Stimulated activated CD4-positive, alpha-beta T cell treated with anti-CD3 and anti-CD28 coated beads, TNF-alpha, amount 100 ng/mL, for 1 hour (primary cell): ENCODE measurements around the gene VAPB.
"Not testable (repeated sequence)": the region's sequence is repeated elsewhere in the genome, so short reads cannot be mapped to it uniquely, and the experiment has no call there.

Source experiments
- DNase-seq, 3 donors: peaks; one replicate each; pipeline ENCODE4 v3.0.0-alpha.2; 2020; ENCODE audit warnings: low read depth in 3 of 3, low spot score in 1 of 3

Gene VAPB, protein sequence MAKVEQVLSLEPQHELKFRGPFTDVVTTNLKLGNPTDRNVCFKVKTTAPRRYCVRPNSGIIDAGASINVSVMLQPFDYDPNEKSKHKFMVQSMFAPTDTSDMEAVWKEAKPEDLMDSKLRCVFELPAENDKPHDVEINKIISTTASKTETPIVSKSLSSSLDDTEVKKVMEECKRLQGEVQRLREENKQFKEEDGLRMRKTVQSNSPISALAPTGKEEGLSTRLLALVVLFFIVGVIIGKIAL

DNA sequence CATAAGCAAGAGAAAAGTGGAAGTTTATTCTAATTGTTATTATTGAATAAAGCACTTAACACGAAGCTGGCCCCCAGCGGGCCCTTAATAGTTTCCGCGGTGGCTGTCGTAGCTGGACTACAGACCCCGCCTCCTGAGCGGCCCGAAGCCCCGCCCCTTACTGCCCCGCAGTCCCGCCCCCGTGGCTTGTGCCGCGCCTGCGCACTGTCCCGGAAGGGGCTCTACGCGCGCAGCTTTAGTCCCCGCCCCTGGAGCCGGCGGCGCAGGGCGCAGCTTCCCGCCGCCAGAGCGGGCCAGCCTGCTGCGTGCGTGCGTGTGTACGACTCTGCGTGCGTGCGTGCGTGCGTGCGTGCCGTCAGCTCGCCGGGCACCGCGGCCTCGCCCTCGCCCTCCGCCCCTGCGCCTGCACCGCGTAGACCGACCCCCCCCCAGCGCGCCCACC, at the start of gene VAPB:
Gene VAPB (plus strand): TSS at position 348 of the 442 bp plus-strand sequence. CDS start 231 bp downstream, outside the sequence.
- peak; percentile 93 to 97 (median 97) for DNase-seq

DNA sequence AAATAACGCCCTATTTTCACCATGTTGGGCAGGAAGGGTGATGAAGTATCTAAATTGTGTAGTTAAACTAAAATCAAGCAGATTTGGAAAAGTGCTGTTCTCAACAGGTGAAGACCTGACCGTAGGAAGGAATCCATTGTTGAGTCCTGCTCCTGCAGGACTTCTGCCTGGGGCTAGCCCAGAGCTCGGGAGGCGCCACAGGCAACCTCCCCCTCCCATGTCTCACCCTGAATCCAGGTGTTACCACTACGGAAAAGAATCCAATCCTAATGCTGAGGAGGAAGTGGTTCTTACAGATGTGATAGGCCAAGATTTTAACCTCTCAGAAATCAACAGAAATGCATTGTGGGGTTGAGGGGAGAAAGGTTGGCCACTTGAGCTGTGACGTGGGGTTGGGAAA, 49.3 kb upstream of the VAPB start:
- DNase-seq: no peak

DNA sequence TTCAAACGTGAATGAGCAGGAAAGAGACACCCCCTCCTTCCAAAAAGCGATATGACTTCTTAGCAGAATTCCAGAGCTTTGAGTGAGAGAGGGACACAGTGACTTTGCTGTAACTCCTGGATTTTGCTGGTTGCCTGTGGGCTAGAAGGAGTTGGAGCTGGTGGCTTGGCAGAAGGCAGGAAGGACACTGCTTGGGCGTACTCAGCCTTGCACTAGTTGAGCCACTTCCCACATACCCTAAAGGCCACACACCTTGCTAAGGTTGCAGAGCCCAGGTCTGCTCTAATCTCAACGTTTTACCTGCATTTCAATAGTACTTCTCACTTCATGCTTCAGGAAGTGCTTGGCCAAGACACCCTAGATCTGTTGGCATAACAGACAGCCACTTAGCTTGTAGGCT, 48.9 kb upstream of the VAPB start:
- DNase-seq: no peak

DNA sequence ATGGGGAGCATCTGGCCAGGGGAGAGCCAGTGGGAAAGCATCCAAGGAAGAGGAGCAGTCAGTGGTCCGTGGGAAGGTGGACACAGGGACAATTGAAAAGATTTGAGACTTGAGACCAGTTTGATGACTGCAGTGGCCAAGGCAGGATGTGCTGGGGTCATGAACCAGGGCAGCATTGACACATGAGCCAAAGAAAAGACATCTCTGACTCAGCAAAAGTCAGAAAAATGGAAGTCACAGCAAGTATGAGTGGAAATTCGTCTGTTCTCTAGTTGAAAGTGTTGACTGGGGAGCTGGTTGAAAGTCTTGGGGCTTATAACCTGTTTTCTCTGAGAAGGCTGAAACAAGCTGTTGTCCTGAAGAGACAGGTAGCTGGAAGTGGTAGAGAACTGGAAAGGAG, 48.2 kb upstream of the VAPB start:
- DNase-seq: no peak

DNA sequence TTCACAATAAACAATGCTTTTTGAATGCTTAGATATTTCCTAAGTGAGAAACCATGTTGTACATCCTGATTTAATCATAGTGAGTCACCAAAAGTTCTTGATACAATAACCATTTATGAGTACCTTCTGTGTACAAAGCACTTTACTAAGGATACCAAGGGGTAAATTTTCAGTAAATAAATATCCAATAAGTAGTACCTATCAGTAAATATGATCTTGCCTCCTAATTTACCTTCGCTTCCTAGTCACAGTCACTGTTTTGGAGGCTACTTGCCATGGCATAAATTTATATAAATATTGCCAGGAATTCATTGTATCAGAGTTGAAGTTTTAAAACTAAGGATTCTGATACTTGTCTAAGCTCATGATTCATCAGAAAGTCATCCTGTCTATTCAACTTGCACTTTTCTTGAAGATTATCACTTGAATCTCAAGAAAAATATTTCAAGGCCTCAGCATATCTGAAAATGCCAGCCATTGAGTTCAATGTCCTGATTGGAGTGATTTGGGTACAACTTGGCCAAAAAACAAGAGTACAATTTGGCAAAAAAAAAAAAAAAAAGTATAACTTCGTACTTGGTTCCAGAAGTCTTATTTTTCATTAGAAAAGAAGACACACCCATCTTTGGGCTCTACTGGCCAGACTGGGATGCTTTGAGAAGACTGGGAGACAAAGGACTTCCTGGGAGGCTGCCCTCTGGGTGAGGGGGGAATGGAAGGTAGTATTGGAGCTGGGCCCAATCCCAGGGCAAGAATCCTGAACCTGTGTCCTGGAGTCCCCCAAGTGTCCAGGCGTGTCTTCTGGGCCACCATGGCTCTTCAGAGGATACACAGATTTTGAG, 46.7 kb upstream of the VAPB start:
- no peak for DNase-seq

DNA sequence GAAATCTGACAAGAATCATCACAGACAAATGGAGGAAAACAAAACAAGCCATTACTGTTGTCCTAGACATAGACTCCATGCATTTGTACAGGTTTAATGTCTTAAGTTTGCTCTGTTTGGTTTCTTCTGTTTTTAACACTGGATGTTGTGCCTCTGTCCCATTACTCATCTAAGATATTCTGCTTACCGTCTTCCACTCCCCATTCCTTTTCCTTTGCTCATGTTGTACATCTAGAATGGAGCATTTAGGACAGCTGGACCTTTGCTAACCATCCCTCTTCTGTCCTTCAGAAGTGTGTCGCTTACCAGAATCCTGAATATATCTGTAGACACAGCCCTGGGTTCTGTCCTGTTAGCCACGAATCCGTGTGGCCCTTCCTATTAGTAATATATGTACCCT, 44.3 kb upstream of the VAPB start:
- no peak for DNase-seq

DNA sequence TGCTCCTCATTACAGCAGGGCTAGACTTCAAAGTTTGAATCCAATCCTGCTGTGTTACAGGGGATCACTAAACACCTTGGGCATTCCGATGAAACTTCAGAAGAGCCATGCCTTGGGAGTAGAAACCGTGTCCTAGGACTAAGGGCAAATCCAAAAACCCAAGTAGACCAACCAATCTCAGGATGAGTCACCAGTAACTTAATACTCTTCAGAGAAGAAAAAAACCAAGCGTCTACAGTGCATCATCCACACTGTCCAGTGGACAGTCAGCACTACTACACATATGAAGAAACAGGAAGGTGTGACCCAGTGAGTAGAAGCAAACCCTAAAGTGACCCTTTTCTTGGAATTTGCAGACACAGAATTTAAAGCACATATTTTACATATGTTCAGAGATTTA, 39.5 kb upstream of the VAPB start:
- no peak for DNase-seq

DNA sequence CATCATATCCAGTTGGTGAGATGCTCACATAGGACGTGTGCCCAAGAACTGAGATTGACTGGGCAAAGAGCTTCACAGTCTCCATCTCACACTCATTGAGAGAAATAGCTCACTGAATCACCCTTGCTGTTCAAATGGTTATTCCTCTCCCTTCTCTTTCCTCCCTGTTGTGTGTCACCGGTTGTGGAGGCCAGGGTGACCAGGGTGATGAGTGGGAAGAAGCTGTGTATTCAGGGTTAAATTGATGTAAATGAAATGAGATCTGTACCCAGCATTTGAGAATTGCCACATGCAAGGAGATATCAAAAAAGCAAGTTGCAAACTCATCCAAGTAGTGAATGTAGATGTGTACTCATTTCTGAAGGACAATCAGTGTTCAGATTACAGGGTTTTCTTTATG, 36.6 kb upstream of the VAPB start:
- no peak for DNase-seq

DNA sequence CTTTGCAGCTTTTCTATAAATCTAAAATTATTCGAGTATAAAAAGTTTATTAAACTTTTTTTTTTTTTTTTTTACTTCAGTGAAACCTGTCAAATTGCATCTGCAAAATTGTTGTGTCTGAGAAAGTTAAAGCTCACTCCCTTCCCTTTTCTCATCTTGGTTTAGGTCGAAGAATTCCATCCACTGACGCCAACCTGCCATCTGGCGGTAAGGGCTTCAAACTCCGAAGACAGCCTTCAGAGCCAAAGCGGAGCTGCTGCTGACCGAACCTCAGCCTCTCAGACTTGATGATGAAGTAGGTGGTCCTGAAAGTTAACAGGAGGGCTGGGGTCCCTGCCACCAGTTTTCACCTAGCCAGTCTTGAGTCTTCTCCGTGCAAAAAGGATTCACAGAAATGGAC, 29.6 kb upstream of the VAPB start:
- no peak for DNase-seq

DNA sequence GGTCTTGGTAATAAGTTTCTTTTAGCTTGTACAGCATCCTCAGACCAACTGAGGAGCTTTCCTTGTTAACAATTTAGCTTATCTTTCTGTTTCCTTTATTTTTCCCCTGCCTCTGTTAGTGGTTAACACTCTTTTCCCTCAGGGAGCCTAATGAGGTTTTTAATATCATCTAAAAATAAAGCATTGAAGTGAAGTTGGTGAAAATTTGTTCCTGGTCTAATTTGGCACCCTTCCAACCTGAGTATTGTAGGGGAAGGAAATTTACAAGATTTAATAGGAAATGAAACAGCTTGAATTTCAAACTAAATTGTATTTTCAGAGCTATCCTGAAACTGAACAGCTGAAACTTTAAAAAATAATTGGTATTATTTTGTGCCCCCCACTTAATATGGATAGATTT, 28.1 kb upstream of the VAPB start:
- DNase-seq: no peak

DNA sequence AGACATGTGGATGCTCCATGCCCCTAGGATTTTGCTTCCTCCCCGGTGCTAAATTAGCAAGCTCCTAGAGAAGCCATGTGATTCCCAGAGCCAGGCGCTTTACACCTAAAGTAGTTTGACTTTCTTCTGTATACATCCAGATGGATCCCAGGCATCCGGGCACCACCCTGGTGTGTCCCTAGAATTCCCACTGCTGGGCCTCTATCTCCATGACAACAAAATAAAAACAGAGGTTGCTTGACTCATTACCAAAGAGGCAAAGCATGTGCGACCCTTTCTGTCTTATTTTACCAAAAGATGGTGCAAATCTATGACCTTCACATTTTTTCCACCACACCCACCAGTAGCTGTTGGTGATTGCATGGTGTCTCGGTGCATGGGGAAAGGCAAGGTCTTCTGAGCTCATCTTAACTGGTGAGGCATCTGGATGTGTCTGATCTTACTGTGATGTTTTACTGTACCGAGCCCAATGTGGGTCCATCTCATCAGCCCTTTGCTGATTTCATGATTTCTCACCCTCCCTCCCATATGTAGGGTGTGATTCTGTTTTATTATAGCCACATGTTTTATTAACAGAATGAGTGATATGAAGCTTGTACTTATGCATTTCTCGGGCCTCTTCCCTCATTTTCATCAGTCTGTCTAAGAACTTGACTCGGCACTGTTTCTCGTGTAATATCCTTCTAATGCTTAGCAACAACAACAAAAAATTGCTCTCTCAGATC, 27.4 kb upstream of the VAPB start:
- no peak for DNase-seq

DNA sequence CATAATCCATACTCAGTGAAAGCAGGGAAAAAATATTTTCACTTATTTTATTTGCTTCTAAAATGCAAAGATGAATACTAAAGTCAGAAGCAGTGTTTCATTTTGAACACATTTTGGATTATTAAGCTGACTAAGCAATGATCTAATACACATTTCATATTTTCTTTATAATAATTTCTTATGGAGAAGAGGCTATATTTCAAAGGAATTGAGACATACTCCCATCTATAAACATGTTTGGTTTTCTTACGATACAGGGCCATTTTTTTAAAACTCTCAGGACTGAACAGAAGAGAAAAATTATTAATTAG, 26.9 kb upstream of the VAPB start:
- DNase-seq: no peak

DNA sequence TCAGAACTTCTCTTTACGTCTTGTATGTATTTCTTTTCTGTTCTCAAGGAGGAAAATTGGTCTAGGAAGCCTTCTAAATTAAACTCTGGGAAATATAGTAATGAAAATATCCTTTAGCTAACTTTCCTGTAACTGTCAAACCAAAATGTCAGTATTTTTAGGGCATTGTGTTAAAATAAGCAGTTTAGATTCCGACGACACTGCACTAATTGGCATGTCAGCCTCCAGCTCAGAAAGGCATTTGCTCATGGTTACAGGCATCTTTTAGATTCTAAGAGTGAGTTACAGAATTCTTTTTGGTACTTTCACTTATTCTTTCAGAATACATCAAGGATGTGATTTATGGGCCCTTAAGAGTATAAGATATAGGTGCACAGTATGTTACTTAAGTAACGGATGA, 26.1 kb upstream of the VAPB start:
- no peak for DNase-seq

DNA sequence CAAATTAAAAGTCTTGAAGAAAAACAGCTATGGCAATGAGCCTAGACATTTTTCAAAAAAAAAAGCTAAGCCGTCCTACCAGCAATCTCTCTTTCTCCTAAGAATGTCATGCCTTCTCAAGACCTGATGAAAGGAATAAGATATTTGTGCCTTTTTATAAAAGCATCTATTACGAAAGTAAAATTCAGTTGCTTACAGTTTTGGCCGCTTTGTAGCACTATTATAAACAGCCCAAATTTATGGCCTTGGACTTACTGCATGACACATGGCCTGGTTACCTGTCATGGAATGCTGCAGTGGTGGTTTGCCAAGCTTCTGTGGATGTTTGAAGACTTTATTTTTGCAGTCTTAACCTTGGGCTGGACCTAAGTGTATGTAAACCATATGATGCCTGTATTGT, 22.2 kb upstream of the VAPB start:
- no peak for DNase-seq

DNA sequence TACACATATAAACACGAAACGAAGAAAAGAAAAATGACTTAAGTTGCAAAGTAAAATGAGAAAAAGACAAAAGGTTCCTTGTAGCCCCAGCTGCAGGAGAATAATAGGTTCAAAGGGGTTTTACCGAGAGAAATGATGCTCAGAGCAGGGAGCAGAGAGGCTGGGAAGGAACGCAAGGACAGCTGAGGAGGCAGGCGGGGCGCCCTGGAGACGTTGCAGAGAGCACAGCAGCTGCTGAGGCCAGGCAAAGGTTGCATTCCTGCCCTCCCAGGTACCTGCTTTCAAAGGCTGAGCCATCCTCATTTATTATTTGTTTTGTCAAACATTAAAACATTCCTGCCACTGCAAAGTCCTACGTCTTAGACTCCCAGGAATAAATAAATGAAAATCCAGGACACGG, 16.2 kb upstream of the VAPB start:
- no peak for DNase-seq

DNA sequence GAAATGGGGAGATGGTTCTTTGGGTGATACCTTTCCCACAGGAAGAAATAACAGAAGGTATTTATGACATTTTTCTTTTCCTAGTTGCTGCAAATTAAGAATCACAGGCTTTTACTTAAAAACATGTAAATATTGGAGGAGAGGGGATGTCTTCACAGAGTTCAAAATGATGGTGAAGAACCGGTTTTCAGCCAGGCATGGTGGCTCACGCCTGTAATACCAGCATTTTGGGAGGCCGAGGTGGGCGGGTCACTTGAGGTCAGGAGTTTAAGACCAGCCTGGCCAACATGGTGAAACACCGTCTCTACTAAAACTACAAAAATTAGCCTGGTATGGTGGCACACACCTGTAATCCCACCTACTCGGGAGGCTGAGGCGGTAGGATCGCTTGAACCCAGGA, 15.7 kb upstream of the VAPB start:
- not testable (repeated sequence) for DNase-seq

DNA sequence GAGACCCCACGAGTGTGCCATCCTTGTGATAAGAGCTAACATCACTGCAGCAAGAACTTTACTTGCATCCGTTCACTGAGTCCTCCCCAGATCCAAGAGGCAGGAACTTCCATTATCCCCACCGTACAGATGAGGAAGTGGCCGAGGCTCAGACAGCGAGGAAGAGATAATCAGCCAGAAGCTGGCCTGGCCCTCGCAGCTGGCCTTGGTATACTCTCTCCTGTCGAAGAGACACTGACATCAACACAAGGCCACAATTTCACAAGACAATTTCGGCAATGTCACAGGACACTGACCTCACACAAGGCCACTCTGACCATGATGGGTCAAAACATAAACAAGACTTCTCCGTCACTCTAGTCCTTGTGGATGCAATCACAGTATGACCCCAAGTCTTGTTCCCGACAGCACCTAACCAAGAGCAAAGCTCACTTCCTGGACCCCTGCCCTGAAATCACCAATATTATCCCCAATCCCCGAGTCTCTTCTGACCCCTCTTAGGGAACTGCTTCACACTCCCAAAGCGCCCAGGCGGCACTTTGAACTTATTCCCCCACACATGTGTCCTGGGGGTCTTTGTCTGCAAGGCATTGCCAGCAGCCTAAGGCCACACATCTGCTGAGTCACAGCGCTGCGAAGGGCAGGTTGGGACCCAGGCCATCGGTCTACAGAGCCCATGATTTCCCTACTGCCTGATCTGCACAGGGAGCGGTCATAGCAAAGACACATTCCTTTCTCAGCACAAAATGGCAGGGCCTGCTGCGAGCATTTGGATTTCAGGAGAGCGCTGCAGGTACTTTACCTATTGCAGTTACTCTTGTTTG, 14.8 kb upstream of the VAPB start:
- no peak for DNase-seq

DNA sequence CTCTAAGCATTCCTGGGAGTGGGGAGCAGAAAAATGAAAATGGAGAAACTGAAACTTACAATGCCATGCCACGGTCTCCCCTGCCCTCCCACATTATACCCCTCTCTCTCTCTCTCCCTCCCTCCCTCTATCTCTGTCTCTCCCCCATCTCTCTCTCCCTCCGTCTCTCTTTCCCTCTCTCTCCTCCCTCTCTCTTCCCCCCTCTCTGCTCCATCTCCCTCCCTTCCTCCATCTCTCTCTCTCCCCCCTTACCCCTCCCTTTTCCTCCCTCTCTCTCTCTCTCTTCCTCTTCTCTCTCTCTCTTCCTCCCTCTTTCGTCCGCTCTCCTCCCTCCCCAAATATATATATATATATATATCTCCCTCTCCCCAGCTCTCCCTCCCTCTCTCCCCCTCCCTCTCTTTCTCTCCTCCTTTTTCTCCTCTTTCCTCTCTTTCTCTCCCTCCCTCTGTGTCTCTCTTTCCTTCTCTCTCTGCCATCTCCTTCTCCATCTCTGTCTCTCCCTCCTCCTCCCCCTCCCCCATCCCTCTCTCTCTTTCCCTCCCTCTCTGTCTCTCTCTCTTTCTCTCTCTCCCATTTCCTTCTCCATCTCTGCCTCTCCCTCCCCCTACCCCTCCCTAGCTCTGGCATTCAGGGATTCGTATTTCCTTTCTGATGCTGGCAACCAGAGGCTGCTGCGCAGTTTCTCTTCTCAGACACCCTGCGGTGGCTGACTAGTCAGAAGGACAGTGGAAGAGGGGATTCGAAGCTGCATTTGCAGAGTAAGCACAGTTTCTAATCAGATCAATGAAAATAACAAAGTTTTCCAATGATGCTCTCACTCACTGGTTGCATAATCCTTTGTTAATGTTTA, 13.9 kb upstream of the VAPB start:
- no peak for DNase-seq

DNA sequence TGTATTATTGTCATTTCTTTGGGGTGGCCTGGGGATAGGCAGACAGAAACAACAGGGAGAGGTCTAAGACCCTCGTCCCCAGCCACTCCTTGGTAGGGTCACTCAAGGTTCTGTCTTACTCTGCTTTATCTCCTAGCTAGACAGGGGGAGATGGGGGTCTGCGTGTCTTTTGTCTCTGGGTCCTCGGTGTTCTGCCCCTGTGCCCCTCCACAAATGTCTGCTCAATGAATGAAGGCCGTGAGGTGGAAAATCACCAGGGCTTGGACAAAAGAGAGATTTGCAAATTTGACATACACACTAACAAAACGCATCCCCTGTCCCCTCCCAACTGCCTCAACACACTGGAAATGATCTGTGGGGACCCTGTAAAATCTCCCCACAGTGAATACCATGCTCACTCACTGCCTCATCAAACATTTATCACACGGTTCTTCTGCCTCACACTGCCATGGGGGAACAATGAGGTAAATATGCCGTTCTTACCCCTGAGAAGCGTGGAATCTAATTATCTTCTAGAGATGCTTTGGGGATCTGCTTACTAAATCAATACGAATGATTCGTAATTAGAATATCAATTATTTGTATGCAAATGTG, 13.2 kb upstream of the VAPB start:
- DNase-seq: no peak

DNA sequence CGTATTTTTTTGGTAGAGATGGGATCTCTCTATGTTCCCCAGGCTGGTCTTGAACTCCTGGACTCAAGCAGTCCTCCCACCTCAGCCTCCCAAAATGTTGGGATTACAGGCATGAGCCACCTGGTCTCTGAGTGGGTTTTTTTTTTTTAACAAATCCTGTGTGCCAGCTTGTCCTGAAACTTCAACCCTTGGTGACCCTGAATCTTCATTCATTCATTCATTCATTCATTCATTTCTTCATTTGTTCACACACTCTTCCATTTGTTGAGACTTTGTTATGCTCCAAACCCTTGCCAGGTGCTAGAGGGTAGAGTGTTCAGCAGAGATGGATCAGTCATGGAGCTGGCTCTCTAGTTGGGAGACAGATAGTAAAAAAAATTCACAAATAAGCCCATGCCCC, 12.0 kb upstream of the VAPB start:
- no peak for DNase-seq
